ENCODE measurements around the gene EEFSEC.

Gene EEFSEC

GRCh38 chr3:128429751-128430150, 276.5 kb downstream of the EEFSEC start:
- DNase-seq = no peak

- no peak for DNase-seq
Measured at GRCh38 chr3:128430301-128430700, 277.0 kb downstream of the EEFSEC start.

- no peak for DNase-seq
Measured at GRCh38 chr3:128430731-128431130, 277.4 kb downstream of the EEFSEC start.

- DNase-seq = no peak
Measured at GRCh38 chr3:128431803-128432300, 278.6 kb downstream of the EEFSEC start.

- no peak for DNase-seq
Measured at GRCh38 chr3:128432301-128432970, 279.2 kb downstream of the EEFSEC start.

- no peak for DNase-seq
Measured at GRCh38 chr3:128432971-128433836, 279.9 kb downstream of the EEFSEC start.

- DNase-seq = no peak
Measured at GRCh38 chr3:128433837-128434165, 280.5 kb downstream of the EEFSEC start.

- DNase-seq = no peak
Measured at GRCh38 chr3:128434524-128434923, 281.2 kb downstream of the EEFSEC start.

GRCh38 chr3:128435058-128435457, 281.8 kb downstream of the EEFSEC start:
- no peak for DNase-seq

GRCh38 chr3:128435561-128435960, 282.3 kb downstream of the EEFSEC start:
- DNase-seq = no peak

GRCh38 chr3:128436214-128436613, 282.9 kb downstream of the EEFSEC start:
- DNase-seq = no peak

GRCh38 chr3:128438488-128439072, 285.3 kb downstream of the EEFSEC start:
- DNase-seq = no peak

- DNase-seq = no peak
Measured at GRCh38 chr3:128439226-128439625, 285.9 kb downstream of the EEFSEC start.

- DNase-seq = no peak
Measured at GRCh38 chr3:128442070-128442469, 288.8 kb downstream of the EEFSEC start.

- no peak for DNase-seq
Measured at GRCh38 chr3:128442949-128443348, 289.7 kb downstream of the EEFSEC start.

- DNase-seq = no peak
Measured at GRCh38 chr3:128443771-128444170, 290.5 kb downstream of the EEFSEC start.

GRCh38 chr3:128445357-128445756, 292.1 kb downstream of the EEFSEC start:
- no peak for DNase-seq

- DNase-seq = peak; percentile 40 to 69
Measured at GRCh38 chr3:128446821-128447220, 293.5 kb downstream of the EEFSEC start.

GRCh38 chr3:128447561-128448013, 294.3 kb downstream of the EEFSEC start:
- peak in 1 of 2 donors; percentile 13 for DNase-seq

- no peak for DNase-seq
Measured at GRCh38 chr3:128448491-128448890, 295.2 kb downstream of the EEFSEC start.

- no peak for DNase-seq
Measured at GRCh38 chr3:128449111-128449638, 295.9 kb downstream of the EEFSEC start.

GRCh38 chr3:128452120-128452519, 298.8 kb downstream of the EEFSEC start:
- DNase-seq = no peak

- DNase-seq = no peak
Measured at GRCh38 chr3:128452678-128453275, 299.5 kb downstream of the EEFSEC start.

All from inflammatory macrophage (primary cell).